Chondrocyte (in vitro differentiated cells): ENCODE measurements around the gene USP6NL. TPM values are rescaled to one million over a fixed set of nuclear protein-coding genes. Genes with fewer than 3 reads are reported as not detected.

Experiments used
- DNase-seq: peaks from one replicate; pipeline ENCODE4 v3.0.0; 2021; ENCODE audit warnings: mixed read lengths, low spot score
- H3K27ac Mint-ChIP-seq: one replicate; pipeline ENCODE4 v1.8.0; 2021; ENCODE audit warnings: mild to moderate bottlenecking, moderate library complexity, mixed read lengths; ENCODE audit not compliant: unreplicated experiment
- H3K27me3 Mint-ChIP-seq: 2 replicates; pipeline ENCODE4 v1.8.0; 2021; ENCODE audit warnings: low read depth, mixed read lengths
- H3K36me3 Mint-ChIP-seq: 2 replicates; pipeline ENCODE4 v1.8.0; 2021; ENCODE audit warnings: low read depth, mixed read lengths
- H3K4me1 Mint-ChIP-seq: 2 replicates; pipeline ENCODE4 v1.8.0; 2021; ENCODE audit warnings: low read depth, mild to moderate bottlenecking, mixed read lengths
- H3K4me3 Mint-ChIP-seq: one replicate; pipeline ENCODE4 v1.8.0; 2021; ENCODE audit warnings: mild to moderate bottlenecking, moderate library complexity, mixed read lengths; ENCODE audit not compliant: unreplicated experiment
- H3K9me3 Mint-ChIP-seq: 2 replicates; pipeline ENCODE4 v1.8.0; 2021; ENCODE audit warnings: low read depth, mixed read lengths
- total RNA-seq: library from RNA; stranded (reverse); gene quantifications from 3 replicates; pipeline ENCODE4 v1.2.1, GENCODE V29; 2021
- TF ChIP-seq, protein P1 (sequence below): fragments of 200-600 bp; sonication (generic); IDR thresholded peaks from 2 replicates; pipeline ENCODE4 v1.5.0; 2021; ENCODE audit warnings: antibody characterized with exemption, mild to moderate bottlenecking, moderate library complexity

The USP6NL gene
- total RNA-seq, 1 donor from 2014 or later = 12.3 TPM

GRCh38 chr10:11609052-11609451, 2.4 kb downstream of the USP6NL start:
- Mint-ChIP-seq H3K9me3 (no peaks in the 10 kb centered on the region), H3K27ac (no peak overlapping the region), H3K4me3 (no peak overlapping the region), H3K27me3 (no peaks in the 10 kb centered on the region), H3K4me1 (peaks cover 22% of the 10 kb centered on the region), H3K36me3 (no peaks in the 10 kb centered on the region)
- DNase-seq = no peak
- TF ChIP-seq, protein P1, sequence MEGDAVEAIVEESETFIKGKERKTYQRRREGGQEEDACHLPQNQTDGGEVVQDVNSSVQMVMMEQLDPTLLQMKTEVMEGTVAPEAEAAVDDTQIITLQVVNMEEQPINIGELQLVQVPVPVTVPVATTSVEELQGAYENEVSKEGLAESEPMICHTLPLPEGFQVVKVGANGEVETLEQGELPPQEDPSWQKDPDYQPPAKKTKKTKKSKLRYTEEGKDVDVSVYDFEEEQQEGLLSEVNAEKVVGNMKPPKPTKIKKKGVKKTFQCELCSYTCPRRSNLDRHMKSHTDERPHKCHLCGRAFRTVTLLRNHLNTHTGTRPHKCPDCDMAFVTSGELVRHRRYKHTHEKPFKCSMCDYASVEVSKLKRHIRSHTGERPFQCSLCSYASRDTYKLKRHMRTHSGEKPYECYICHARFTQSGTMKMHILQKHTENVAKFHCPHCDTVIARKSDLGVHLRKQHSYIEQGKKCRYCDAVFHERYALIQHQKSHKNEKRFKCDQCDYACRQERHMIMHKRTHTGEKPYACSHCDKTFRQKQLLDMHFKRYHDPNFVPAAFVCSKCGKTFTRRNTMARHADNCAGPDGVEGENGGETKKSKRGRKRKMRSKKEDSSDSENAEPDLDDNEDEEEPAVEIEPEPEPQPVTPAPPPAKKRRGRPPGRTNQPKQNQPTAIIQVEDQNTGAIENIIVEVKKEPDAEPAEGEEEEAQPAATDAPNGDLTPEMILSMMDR = no peak

DNA sequence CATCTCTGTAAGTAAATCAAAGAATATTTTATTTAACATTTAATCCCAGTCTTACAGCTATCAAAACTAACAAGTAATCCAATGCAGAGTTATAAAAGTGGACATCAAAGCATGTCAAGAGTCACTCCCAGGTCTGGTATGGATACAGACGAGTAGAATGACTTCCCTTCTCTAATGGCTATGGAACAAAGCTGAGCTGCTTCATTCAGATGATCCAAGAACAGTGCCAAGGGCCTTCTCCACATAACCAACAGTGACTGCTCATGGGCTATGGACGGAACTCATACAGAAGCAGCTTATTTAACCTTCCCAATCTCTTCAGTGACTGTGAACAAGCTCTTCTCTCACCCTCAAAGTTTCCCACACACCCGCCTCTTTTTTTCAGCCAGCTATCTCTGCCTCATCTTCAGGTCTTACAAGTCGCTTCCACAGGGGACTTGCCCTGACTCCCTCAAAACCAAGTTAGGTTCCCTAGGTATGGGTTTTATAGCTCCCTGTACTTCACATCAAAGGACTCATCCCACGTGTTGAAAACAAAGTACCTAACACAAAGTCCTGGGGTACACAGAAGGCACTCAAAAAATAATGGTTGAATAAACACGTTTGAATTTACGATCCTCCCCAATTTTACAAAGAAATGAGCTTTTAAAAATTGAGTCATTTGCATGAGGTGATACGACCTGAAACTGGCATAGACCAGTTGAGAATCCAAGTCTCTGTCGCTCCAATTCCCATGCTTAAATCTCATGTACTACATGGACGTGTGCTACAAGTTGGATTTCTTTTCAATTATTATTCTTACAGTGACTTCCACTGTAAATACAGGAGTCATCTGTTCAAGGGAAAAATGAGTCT, 3.1 kb downstream of the USP6NL start:
- no peak for DNase-seq
- H3K9me3 Mint-ChIP-seq = no peaks in the 10 kb centered on the region
- H3K27me3 Mint-ChIP-seq = no peaks in the 10 kb centered on the region
- H3K36me3 Mint-ChIP-seq = no peaks in the 10 kb centered on the region
- peaks cover 22% of the 10 kb centered on the region for H3K4me1 Mint-ChIP-seq
- no peak overlapping the region for H3K4me3 Mint-ChIP-seq
- H3K27ac Mint-ChIP-seq = no peak overlapping the region
- TF ChIP-seq, protein P1 = no peak

DNA sequence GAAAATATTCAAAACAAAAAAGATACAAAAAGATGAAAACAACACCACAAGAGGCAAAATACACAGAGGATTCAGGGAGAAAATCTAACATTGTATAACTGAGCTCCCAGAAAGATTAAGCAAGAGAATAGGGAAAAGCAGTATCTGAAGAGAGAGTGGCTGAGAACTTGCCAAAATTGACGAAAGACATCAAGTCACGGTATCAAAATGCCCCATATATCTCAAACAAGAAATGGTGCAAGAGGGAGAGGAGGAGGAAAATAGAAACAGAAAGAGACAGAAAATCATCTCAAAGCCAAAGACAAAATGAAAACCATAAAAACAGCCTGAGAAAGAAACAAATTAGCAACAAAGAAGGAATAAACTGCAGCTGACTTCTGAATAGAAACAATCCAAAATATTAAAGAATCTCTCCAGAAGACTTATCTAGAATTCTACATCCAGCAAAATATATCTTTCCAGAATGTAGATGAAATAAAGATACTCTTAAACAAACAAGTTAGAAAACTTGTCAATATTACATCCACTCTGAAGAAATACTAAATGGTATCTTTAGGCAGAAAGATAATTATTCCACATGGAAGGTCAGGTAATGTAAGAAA, 5.5 kb downstream of the USP6NL start:
- H3K4me1 Mint-ChIP-seq = peaks cover 21% of the 10 kb centered on the region
- H3K27me3 Mint-ChIP-seq = no peaks in the 10 kb centered on the region
- no peak overlapping the region for H3K27ac Mint-ChIP-seq
- DNase-seq = no peak
- TF ChIP-seq, protein P1 = no peak
- H3K4me3 Mint-ChIP-seq = no peak overlapping the region
- H3K9me3 Mint-ChIP-seq = no peaks in the 10 kb centered on the region
- H3K36me3 Mint-ChIP-seq = no peaks in the 10 kb centered on the region

GRCh38 chr10:11604865-11605650, 6.4 kb downstream of the USP6NL start:
- no peaks in the 10 kb centered on the region for H3K9me3 Mint-ChIP-seq
- H3K36me3 Mint-ChIP-seq = no peaks in the 10 kb centered on the region
- TF ChIP-seq, protein P1 = no peak
- H3K4me3 Mint-ChIP-seq = no peak overlapping the region
- H3K4me1 Mint-ChIP-seq = peaks cover 15% of the 10 kb centered on the region
- DNase-seq = no peak
- H3K27ac Mint-ChIP-seq = no peak overlapping the region
- no peaks in the 10 kb centered on the region for H3K27me3 Mint-ChIP-seq

- H3K27ac Mint-ChIP-seq = no peak overlapping the region
- DNase-seq = no peak
- no peak overlapping the region for H3K4me3 Mint-ChIP-seq
- TF ChIP-seq, protein P1 = no peak
- no peaks in the 10 kb centered on the region for H3K36me3 Mint-ChIP-seq
- no peaks in the 10 kb centered on the region for H3K27me3 Mint-ChIP-seq
- H3K4me1 Mint-ChIP-seq = peaks cover 6% of the 10 kb centered on the region
- no peaks in the 10 kb centered on the region for H3K9me3 Mint-ChIP-seq
Measured at GRCh38 chr10:11603741-11604140, 7.7 kb downstream of the USP6NL start.
